ENCODE data around the gene APBB1.

Gene APBB1

GRCh38 chr11:6362873-6363678, 55.8 kb downstream of the APBB1 start:
- DNase-seq (ENCODE audit: insufficient read length, low spot score) (peak; percentile 23), FAIRE-seq (no peak)
- TF ChIP-seq CTCF (IDR thresholded peaks at IDR 0.05; ENCODE audit: insufficient read depth, missing control alignments), result peak; percentile 97

- TF ChIP-seq CTCF (IDR thresholded peaks at IDR 0.05; ENCODE audit: insufficient read depth, missing control alignments), result no peak
- FAIRE-seq (no peak), DNase-seq (ENCODE audit: insufficient read length, low spot score) (no peak)
Observed at GRCh38 chr11:6362185-6362872, 56.6 kb downstream of the APBB1 start.

GRCh38 chr11:6360183-6360582, 58.7 kb downstream of the APBB1 start:
- FAIRE-seq, result no peak
- TF ChIP-seq CTCF (IDR thresholded peaks at IDR 0.05; ENCODE audit: insufficient read depth, missing control alignments), result no peak

GRCh38 chr11:6357222-6357621, 61.7 kb downstream of the APBB1 start:
- FAIRE-seq (no peak), DNase-seq (ENCODE audit: insufficient read length, low spot score) (no peak)
- no peak for TF ChIP-seq CTCF (IDR thresholded peaks at IDR 0.05; ENCODE audit: insufficient read depth, missing control alignments)

More at GRCh38 chr11:6360183-6360582, 58.7 kb downstream of the APBB1 start:
- DNase-seq (ENCODE audit: insufficient read length, low spot score), result no peak

GRCh38 chr11:6356503-6357055, 62.3 kb downstream of the APBB1 start:
- TF ChIP-seq CTCF (IDR thresholded peaks at IDR 0.05; ENCODE audit: insufficient read depth, missing control alignments), result no peak
- no peak for FAIRE-seq
- no peak for DNase-seq (ENCODE audit: insufficient read length, low spot score)

- FAIRE-seq (no peak), DNase-seq (ENCODE audit: insufficient read length, low spot score) (no peak)
- TF ChIP-seq CTCF (IDR thresholded peaks at IDR 0.05; ENCODE audit: insufficient read depth, missing control alignments), result no peak
Observed at GRCh38 chr11:6354651-6355485, 64.0 kb downstream of the APBB1 start.

Measured in D721Med (cell line).